ES-I3 (cell line): ENCODE results near the gene IL36B.

Source experiments
- H3K36me3 ChIP-seq: 2 replicates; pipeline ENCODE4 v1.6.1; 2013; ENCODE audit warnings: mild to moderate bottlenecking, low read length, control low read depth, moderate library complexity; ENCODE audit not compliant: insufficient read depth
- H3K4me1 ChIP-seq: 2 replicates; pipeline ENCODE4 v1.6.1; 2013; ENCODE audit warnings: mild to moderate bottlenecking, control low read depth, low read length; ENCODE audit not compliant: insufficient read depth
- H3K9ac ChIP-seq: 2 replicates; pipeline ENCODE4 v1.6.1; 2013; ENCODE audit warnings: low read depth, mild to moderate bottlenecking, low read length, moderate library complexity
- H3K9me3 ChIP-seq: 2 replicates; pipeline ENCODE4 v1.6.1; 2013; ENCODE audit warnings: mild to moderate bottlenecking, low read length, moderate library complexity; ENCODE audit not compliant: control insufficient read depth, insufficient read depth

The IL36B gene

DNA sequence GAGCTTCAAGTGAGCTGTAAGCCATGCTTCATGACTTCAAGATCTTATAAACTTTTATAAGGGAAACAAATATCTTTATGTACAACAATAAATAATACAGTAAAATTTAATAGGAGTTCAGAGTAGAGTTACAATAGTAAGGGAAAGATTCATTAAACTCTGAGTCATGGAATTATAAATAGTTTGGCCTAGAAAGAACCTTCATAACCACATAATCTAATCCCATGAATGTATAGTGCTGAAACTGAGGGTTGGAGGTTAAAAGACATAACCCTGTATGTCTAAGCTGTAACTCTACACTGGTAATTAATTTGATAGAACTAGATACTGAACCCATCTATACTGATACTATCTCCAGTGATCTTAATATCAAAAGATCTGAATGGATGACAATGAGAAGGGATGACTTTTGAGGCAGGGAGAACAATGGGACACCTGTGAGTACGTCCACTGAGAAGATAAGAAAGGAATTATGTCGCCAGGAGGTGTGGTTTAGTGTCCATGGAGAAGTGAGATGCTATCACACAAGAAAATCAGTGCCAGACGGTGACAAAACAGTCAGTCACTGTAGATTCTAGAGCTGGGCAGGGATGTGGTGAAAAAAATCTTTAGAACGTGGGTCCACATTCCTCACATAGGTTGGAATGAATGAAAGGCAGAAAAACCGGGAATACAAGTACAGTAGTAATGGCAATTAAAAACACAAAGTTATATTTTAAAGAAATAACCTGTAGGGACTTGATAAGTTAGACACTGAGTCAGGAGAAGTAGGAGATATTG lies 16.2 kb upstream of the IL36B start:
- Histone ChIP-seq H3K4me1 (no peaks in the 10 kb centered on the region), H3K36me3 (no peaks in the 10 kb centered on the region), H3K9ac (no peak overlapping the region), H3K9me3 (no peaks in the 10 kb centered on the region)

GRCh38 chr2:113068249-113068648 lies 15.6 kb upstream of the IL36B start:
- no peak overlapping the region for H3K9ac ChIP-seq

GRCh38 chr2:113067681-113068080 lies 15.0 kb upstream of the IL36B start, which contains the start of gene IL1F10:
TSS of gene IL1F10 (plus strand) at chr2:113067970. CDS start at chr2:113072739, 4,769 bp downstream.
- Histone ChIP-seq H3K9me3 (no peaks in the 10 kb centered on the region), H3K36me3 (no peaks in the 10 kb centered on the region), H3K4me1 (no peaks in the 10 kb centered on the region), H3K9ac (no peak within 1 kb of the TSS)

More at GRCh38 chr2:113068249-113068648, 15.6 kb upstream of the IL36B start:
- no peaks in the 10 kb centered on the region for H3K9me3 ChIP-seq
- no peaks in the 10 kb centered on the region for H3K36me3 ChIP-seq
- no peaks in the 10 kb centered on the region for H3K4me1 ChIP-seq

DNA sequence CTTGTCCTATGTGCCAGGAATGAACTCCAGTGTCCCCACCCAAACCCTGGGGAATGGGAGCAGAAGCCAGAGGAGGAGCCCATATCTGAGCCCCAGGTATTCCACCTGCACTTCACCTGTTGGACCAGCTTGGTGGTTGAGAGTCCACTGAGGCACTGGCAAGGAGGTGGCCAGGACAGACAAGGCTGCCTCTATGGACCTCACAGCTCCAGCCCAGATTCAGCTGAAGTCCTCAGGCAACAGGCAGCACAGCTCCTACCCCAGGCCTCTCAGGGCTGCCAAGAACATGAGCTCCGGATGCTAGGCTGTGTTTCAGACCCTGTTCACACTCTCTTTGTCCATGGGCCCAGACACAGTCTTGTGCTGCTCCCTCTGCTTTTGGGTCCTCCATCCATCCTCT lies 12.2 kb upstream of the IL36B start:
- no peaks in the 10 kb centered on the region for H3K9me3 ChIP-seq
- no peaks in the 10 kb centered on the region for H3K36me3 ChIP-seq
- no peaks in the 10 kb centered on the region for H3K4me1 ChIP-seq
- H3K9ac ChIP-seq: no peak overlapping the region

- no peaks in the 10 kb centered on the region for H3K4me1 ChIP-seq
- H3K36me3 ChIP-seq: no peaks in the 10 kb centered on the region
- no peak overlapping the region for H3K9ac ChIP-seq
- no peaks in the 10 kb centered on the region for H3K9me3 ChIP-seq
Observed at GRCh38 chr2:113064281-113064680, 11.6 kb upstream of the IL36B start.

GRCh38 chr2:113061896-113062770 lies 9.5 kb upstream of the IL36B start:
- Histone ChIP-seq H3K9me3 (no peaks in the 10 kb centered on the region; the same call in 1 of the 2 replicates), H3K4me1 (no peaks in the 10 kb centered on the region), H3K36me3 (no peaks in the 10 kb centered on the region)

DNA sequence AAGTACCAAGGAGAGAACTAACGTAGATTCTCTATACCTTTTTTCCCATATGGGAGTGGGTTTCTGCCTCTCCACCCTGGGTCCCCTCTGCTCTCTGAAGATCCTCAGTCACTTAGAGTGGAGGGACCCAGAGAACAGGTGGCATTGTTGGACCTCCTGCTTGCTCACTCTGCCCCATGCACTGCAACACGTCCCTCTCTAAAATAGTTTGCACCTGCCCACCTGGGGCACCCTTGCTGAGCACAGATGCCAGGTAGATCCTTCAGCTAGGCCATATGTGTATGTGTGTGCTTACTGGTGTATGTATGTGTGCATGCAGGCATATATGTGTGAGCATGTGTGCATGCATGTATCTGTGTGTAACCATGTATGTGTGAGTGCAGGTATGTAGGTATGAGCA lies 8.6 kb upstream of the IL36B start:
- Histone ChIP-seq H3K9ac (no peak overlapping the region), H3K9me3 (peaks cover 2% of the 10 kb centered on the region; the same call in 1 of the 2 replicates), H3K36me3 (no peaks in the 10 kb centered on the region), H3K4me1 (no peaks in the 10 kb centered on the region)

More at GRCh38 chr2:113061896-113062770, 9.5 kb upstream of the IL36B start:
- H3K9ac ChIP-seq: no peak overlapping the region

- H3K9ac ChIP-seq: no peak overlapping the region
- H3K9me3 ChIP-seq: peaks cover 7% of the 10 kb centered on the region
- no peaks in the 10 kb centered on the region for H3K4me1 ChIP-seq
- no peaks in the 10 kb centered on the region for H3K36me3 ChIP-seq
Observed at GRCh38 chr2:113060796-113061195, 8.1 kb upstream of the IL36B start.

- Histone ChIP-seq H3K9me3 (peaks cover 7% of the 10 kb centered on the region), H3K9ac (no peak overlapping the region), H3K36me3 (no peaks in the 10 kb centered on the region), H3K4me1 (no peaks in the 10 kb centered on the region)
Observed at GRCh38 chr2:113060396-113060795, 7.7 kb upstream of the IL36B start.

- H3K36me3 ChIP-seq: no peaks in the 10 kb centered on the region
- peaks cover 7% of the 10 kb centered on the region for H3K9me3 ChIP-seq
- H3K9ac ChIP-seq: no peak within 1 kb of the TSS
- H3K4me1 ChIP-seq: no peaks in the 10 kb centered on the region
Observed at GRCh38 chr2:113058998-113059960, 6.6 kb upstream of the IL36B start, which contains the start of gene IL36RN. TSS of gene IL36RN (plus strand) at chr2:113059198. CDS start at chr2:113059439, 241 bp downstream.

DNA sequence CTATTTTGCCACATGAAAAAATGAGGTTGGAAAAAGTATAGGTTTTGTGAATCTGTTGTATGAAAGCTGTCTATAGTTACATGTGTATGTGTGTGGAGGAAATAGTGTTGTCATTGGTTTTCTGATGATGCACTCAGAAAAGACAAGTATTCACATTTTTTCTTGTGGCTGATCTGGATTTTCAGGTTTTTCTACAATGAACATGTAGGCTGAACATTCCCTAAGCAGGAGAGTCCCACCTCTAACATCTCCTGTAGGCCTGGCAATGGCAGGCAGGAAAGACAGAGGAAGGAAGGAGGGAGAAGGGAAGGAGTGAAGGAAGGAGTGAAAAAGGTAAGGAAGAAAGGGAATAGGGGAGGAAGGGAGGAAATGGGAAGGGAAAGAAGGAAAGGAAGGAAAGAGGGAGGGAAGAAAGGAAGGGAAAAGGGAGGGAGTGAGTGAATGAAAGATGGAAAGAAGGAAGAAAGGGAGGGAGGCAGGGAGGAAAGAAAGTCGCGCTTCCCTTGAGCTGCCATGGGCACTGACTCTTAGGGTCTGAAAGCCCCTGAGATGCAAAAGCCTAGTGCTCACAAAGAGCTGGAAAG lies 5.8 kb upstream of the IL36B start:
- Histone ChIP-seq H3K36me3 (no peaks in the 10 kb centered on the region), H3K9ac (no peak overlapping the region), H3K9me3 (peaks cover 7% of the 10 kb centered on the region), H3K4me1 (no peaks in the 10 kb centered on the region)

- no peaks in the 10 kb centered on the region for H3K36me3 ChIP-seq
- H3K9ac ChIP-seq: no peak overlapping the region
- H3K4me1 ChIP-seq: no peaks in the 10 kb centered on the region
- peaks cover 7% of the 10 kb centered on the region for H3K9me3 ChIP-seq
Observed at GRCh38 chr2:113057117-113057516, 4.5 kb upstream of the IL36B start.

GRCh38 chr2:113056521-113056920 lies 3.9 kb upstream of the IL36B start:
- Histone ChIP-seq H3K9me3 (peaks cover 7% of the 10 kb centered on the region), H3K9ac (no peak overlapping the region)

More at GRCh38 chr2:113056521-113056920, 3.9 kb upstream of the IL36B start:
- Histone ChIP-seq H3K4me1 (no peaks in the 10 kb centered on the region), H3K36me3 (no peaks in the 10 kb centered on the region)
